NB4 (cell line): Measurements from ENCODE around the gene MSI2.

Experiments used
- DNase-seq: peaks from one replicate; pipeline ENCODE4 v3.0.0; 2010; ENCODE audit warnings: low read depth
- H3K4me3 ChIP-seq: one replicate; pipeline ENCODE4 v1.5.1; 2011; ENCODE audit warnings: mild to moderate bottlenecking, low read depth, low read length, moderate library complexity
- MYC ChIP-seq: IDR thresholded peaks from 2 replicates; pipeline ENCODE4 v1.6.1; 2011; ENCODE audit warnings: low read depth, low read length
- POLR2A ChIP-seq: IDR thresholded peaks from 2 replicates; pipeline ENCODE4 v1.6.1; 2011; ENCODE audit warnings: mild to moderate bottlenecking; ENCODE audit not compliant: insufficient read length; ENCODE audit errors: extremely low read depth
- TF ChIP-seq, protein P1 (sequence below): IDR thresholded peaks from one replicate; pipeline ENCODE4 v1.5.1; 2012; ENCODE audit warnings: low read depth, low read length
- TF ChIP-seq, protein P2 (sequence below): IDR thresholded peaks from 2 replicates; pipeline ENCODE4 v1.6.1; 2011; ENCODE audit warnings: low read depth, low read length

Gene MSI2

DNA sequence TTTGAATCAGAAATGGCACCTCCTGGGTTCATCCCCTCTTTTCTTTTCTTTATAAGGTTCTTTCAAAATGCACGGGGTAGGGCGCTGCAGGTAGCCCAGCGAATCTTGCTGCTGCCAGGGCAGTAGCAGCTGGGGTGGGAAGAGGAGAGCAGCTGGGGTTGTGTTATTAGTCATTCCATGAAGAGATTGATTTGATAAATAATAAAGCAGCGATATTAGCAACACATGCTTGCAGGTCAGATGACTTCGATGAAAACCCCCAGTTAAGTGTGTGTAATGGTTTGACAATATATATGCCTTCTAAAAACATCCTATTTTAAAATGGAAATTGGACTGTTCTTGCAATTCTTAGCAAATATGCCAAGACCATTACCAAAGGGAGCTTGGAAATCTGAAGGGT is 288.1 kb downstream of the MSI2 start:
- DNase-seq = no peak
- no peak overlapping the region for H3K4me3 ChIP-seq
- TF ChIP-seq MYC (no peak), POLR2A (no peak)
- TF ChIP-seq, protein P1, sequence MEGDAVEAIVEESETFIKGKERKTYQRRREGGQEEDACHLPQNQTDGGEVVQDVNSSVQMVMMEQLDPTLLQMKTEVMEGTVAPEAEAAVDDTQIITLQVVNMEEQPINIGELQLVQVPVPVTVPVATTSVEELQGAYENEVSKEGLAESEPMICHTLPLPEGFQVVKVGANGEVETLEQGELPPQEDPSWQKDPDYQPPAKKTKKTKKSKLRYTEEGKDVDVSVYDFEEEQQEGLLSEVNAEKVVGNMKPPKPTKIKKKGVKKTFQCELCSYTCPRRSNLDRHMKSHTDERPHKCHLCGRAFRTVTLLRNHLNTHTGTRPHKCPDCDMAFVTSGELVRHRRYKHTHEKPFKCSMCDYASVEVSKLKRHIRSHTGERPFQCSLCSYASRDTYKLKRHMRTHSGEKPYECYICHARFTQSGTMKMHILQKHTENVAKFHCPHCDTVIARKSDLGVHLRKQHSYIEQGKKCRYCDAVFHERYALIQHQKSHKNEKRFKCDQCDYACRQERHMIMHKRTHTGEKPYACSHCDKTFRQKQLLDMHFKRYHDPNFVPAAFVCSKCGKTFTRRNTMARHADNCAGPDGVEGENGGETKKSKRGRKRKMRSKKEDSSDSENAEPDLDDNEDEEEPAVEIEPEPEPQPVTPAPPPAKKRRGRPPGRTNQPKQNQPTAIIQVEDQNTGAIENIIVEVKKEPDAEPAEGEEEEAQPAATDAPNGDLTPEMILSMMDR = no peak
- TF ChIP-seq, protein P2, sequence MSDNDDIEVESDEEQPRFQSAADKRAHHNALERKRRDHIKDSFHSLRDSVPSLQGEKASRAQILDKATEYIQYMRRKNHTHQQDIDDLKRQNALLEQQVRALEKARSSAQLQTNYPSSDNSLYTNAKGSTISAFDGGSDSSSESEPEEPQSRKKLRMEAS = no peak

DNA sequence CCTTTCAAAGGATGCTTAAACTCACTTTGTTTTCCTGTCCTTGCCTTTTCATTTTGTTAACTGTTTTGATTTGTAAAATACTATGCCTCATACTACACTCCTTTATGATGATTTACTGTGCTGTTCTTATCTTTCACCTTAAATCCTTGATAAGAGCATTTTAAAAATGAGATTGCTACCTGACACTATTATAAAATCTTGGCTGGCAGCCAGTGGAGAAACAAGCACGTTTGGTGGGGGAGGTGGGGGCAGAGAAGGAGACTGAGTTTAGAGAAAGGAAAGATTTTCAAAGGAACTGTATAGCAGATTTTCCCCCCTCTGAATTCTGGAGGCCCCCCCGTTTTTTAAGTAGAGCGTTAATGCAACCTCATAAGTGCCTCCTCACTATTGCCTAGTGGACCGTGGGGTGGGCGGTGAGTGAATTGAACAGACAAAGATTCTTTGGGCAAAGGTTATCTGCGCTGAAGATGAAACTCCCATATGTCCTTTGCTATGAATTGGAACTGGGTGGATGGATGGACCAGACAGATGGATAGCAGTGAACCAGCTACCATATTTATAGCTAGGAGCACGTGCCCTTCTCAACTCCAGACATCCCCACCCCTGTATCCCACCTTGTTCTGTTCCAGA is 288.6 kb downstream of the MSI2 start:
- TF ChIP-seq, protein P2 = no peak
- TF ChIP-seq, protein P1 = no peak
- TF ChIP-seq POLR2A (no peak), MYC (no peak)
- DNase-seq = no peak
- no peak overlapping the region for H3K4me3 ChIP-seq

DNA sequence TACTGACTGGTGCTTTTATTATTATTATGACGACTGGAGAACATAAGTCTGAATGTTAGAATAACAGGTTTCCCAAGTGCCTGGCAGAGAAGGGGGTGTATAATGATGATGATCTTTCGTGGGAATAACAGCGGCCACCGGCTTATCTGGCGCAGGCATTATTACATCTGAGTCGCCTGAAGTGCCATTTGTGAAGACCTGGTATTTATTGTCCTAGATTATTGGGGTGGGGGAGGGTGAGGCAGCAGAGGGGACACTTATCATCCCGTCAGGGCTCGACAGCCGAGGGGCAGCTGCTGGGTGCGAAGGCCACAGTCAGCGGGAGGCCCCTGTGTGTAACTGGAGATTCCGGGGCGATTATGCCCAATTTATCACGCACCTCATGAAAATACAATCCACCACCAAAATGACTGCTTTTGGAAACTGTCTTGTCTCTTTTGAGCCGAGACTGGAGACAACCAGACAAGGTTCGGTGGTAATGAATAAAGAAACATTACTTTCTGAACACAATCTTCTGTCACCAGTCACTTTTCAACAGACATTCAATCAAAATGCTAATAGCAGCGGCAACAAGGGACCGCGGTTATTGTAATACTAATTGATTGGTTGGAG is 289.5 kb downstream of the MSI2 start:
- no peak overlapping the region for H3K4me3 ChIP-seq
- DNase-seq = no peak
- TF ChIP-seq, protein P2 = no peak
- TF ChIP-seq, protein P1 = no peak
- TF ChIP-seq POLR2A (no peak), MYC (no peak)

DNA sequence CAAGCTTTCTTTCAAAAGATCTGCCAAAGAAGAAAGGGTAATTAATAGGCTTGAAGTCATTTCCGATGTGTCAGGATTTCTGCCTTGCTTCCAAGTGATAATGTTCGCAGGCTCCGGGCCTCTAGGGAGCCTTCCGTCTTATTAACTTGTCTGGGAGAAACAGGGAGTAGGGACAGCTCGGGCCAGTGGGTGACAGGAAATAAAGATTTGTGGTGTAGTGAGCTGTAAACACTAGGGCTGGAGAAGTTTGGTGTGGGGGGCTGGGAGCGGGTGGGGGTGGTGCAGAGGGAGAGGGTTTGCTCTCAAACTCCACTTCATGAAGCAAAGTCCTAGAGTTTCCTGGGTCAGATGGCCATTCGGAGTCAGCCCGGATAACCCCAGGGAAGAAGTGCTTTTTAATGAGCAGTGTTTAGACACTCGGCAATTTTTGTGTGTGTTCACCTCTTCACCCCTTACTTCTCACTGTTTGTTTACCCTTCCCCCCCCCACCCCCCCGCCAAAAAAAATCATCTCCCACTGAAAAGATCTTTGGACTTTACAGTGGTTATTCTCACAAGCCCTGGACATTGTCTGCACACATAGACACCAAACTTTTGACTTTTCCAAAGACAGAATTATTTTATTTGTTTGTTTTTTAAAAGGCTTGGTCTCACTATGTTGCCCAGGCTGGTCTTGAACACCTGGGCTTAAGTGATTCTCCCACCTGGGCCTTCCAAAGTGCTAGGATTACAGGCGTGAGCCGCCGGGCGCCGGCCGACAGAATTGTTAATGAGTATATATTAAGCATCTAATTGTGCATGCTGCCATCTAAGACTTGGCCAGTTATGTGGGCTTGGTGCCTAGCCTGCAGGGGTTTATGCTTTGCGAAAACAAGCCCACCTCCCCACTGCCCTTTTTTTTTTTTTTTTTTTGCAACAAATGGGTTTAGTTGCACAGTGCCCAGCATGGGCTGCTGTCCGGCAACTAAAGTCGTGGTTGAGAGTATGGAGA is 292.4 kb downstream of the MSI2 start:
- no peak for DNase-seq
- TF ChIP-seq MYC (no peak), POLR2A (no peak)
- TF ChIP-seq, protein P2 = no peak
- TF ChIP-seq, protein P1 = no peak

DNA sequence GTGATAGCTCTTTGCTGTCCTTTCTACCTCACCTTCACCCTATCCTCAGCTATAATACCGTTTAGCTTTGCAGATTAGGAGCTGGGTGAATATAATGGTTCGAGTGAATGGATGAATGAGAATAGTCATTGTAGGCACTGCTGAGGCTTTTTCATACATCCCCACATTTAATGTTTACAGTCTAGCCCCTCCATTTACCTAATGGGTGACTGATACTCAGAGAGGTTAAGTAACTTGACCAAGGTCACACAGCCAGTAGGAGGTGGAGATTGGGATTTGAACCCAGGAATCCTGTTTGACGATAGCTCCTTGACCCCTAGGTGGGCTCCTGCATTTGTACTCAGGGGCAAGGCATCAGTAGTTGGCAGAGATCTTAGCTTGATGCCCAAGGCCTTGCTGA is 293.1 kb downstream of the MSI2 start:
- H3K4me3 ChIP-seq = no peak overlapping the region
- TF ChIP-seq POLR2A (no peak), MYC (no peak)
- TF ChIP-seq, protein P1 = no peak
- TF ChIP-seq, protein P2 = no peak
- no peak for DNase-seq

More for the DNA sequence above, 292.4 kb downstream of the MSI2 start:
- no peak overlapping the region for H3K4me3 ChIP-seq
